Esophagus muscularis mucosa (tissue), 4 donors: ENCODE results near the gene BMP4. TPM values are rescaled to one million over a fixed set of nuclear protein-coding genes. Genes with fewer than 3 reads are reported as not detected.

Source experiments
- DNase-seq: peaks from one replicate; pipeline ENCODE4 v3.0.0-alpha.2; 2017; ENCODE audit errors: extremely low spot score
- H3K27ac ChIP-seq, 4 donors: fragments of 200-600 bp; sonication (generic); replicated peaks in 1 of 4; 1 replicate in 3 of 4; 2 replicates in 1 of 4; pipeline ENCODE4 v1.5.1; 2016 to 2019; ENCODE audit warnings: mild to moderate bottlenecking in 1 of 4
- H3K27me3 ChIP-seq, 4 donors: fragments of 200-600 bp; sonication (generic); one replicate each; pipeline versions ENCODE4 v1.5.1 to v1.6.0; 2016 to 2019
- H3K36me3 ChIP-seq, 4 donors: fragments of 200-600 bp; sonication (generic); one replicate each; pipeline ENCODE4 v1.5.1; 2016 to 2019
- H3K4me1 ChIP-seq, 4 donors: fragments of 200-600 bp; sonication (generic); one replicate each; pipeline ENCODE4 v1.5.1; 2016 to 2019
- H3K4me3 ChIP-seq, 4 donors: fragments of 200-600 bp; sonication (generic); 1 replicate in 2 of 4; 2 replicates in 2 of 4; pipeline ENCODE4 v1.5.1; 2016 to 2019; ENCODE audit warnings: mild to moderate bottlenecking in 4 of 4, moderate library complexity in 1 of 4
- H3K9me3 ChIP-seq, 4 donors: fragments of 200-600 bp; sonication (generic); 1 replicate in 3 of 4; 2 replicates in 1 of 4; pipeline ENCODE4 v1.5.1; 2016 to 2019
- CTCF ChIP-seq, 3 experiments: fragments of 200-600 bp in 2 of 3; fragments of 450-650 bp in 1 of 3; sonication (generic) in 2 of 3; IDR thresholded peaks; one replicate each; pipeline ENCODE4 v1.5.1; 2017 to 2019; ENCODE audit warnings: antibody characterized with exemption in 3 of 3, mild to moderate bottlenecking in 2 of 3, moderate library complexity in 1 of 3
- EP300 ChIP-seq: sonication (generic); formaldehyde crosslinking; IDR thresholded peaks from one replicate; pipeline ENCODE4 v1.6.1; 2017; ENCODE audit warnings: antibody characterized with exemption
- POLR2A ChIP-seq: fragments of 450-650 bp; IDR thresholded peaks from one replicate; pipeline ENCODE4 v1.6.1; 2017; ENCODE audit warnings: antibody characterized with exemption, moderate library complexity, mild to moderate bottlenecking, low read depth
- POLR2AphosphoS5 ChIP-seq, 2 donors: sonication (generic); formaldehyde crosslinking; IDR thresholded peaks; one replicate each; pipeline ENCODE4 v1.6.1; 2017; ENCODE audit warnings: antibody characterized with exemption in 2 of 2
- WGBS: methylation state at CpG from one replicate; pipeline ENCODE4 v1.1.5; 2018; 5-methylcytosine and 5-hydroxymethylcytosine counted together
- intact Hi-C: fragments of 100-400 bp; cut with DNase I; formaldehyde crosslinking; loops from one replicate; pipeline ENCODE4 v1.15.1; 2023
- total RNA-seq, 4 donors: library from RNA; depleted of rRNA; stranded (reverse); fragments of >200 nt; gene quantifications; one replicate each; pipeline versions ENCODE4 v1.1.0 to v1.2.1, GENCODE V29; 2016

BMP4 gene
- total RNA-seq, 4 donors from 2014 or later = 16.0 to 29.9 (median 18.9) TPM

GRCh38 chr14:53921027-53921426 is 35.6 kb downstream of the BMP4 start:
- intact Hi-C loops = no loop called here
- Histone ChIP-seq H3K4me1 (no peaks in the 10 kb centered on the region), H3K27ac (no peak overlapping the region), H3K9me3 (no peaks in the 10 kb centered on the region), H3K36me3 (no peaks in the 10 kb centered on the region), H3K27me3 (no peaks in the 10 kb centered on the region), H3K4me3 (no peak overlapping the region)
- DNase-seq = no peak
- 69% methylated on average over 3 of the region's 3 CpGs for WGBS
- TF ChIP-seq EP300 (no peak), POLR2AphosphoS5 (IDR thresholded peaks at IDR 0.05) (no peak), CTCF (IDR thresholded peaks at IDR 0.05) (no peak), POLR2A (no peak)

- no peak for DNase-seq
- no peaks in the 10 kb centered on the region for H3K36me3 ChIP-seq
- H3K27ac ChIP-seq = no peak overlapping the region
- intact Hi-C loops = no loop called here
- no peaks in the 10 kb centered on the region for H3K4me1 ChIP-seq
- H3K4me3 ChIP-seq = no peak overlapping the region
- no peak for TF ChIP-seq POLR2A
- no peak for TF ChIP-seq POLR2AphosphoS5 (IDR thresholded peaks at IDR 0.05)
- H3K9me3 ChIP-seq = no peaks in the 10 kb centered on the region
- H3K27me3 ChIP-seq = no peaks in the 10 kb centered on the region
- 68% methylated on average over 1 of the region's 1 CpG for WGBS
Measured at GRCh38 chr14:53916239-53916638, 40.4 kb downstream of the BMP4 start.

- no peak for DNase-seq
- H3K4me3 ChIP-seq = no peak overlapping the region
- intact Hi-C loops = no loop called here
- no peaks in the 10 kb centered on the region for H3K36me3 ChIP-seq
- H3K9me3 ChIP-seq = no peaks in the 10 kb centered on the region
- 58% methylated on average over 4 of the region's 4 CpGs for WGBS
- no peak for TF ChIP-seq CTCF (IDR thresholded peaks at IDR 0.05)
- no peak for TF ChIP-seq POLR2AphosphoS5 (IDR thresholded peaks at IDR 0.05)
- TF ChIP-seq POLR2A = no peak
- TF ChIP-seq EP300 = no peak
- no peaks in the 10 kb centered on the region for H3K4me1 ChIP-seq
- no peaks in the 10 kb centered on the region for H3K27me3 ChIP-seq
- no peak overlapping the region for H3K27ac ChIP-seq
Measured at GRCh38 chr14:53915364-53916014, 41.1 kb downstream of the BMP4 start.

- Histone ChIP-seq H3K27ac (no peak overlapping the region), H3K9me3 (no peaks in the 10 kb centered on the region), H3K36me3 (no peaks in the 10 kb centered on the region), H3K27me3 (no peaks in the 10 kb centered on the region), H3K4me1 (no peaks in the 10 kb centered on the region), H3K4me3 (no peak overlapping the region)
- no peak for DNase-seq
- TF ChIP-seq EP300 (no peak), POLR2A (no peak), POLR2AphosphoS5 (IDR thresholded peaks at IDR 0.05) (no peak), CTCF (IDR thresholded peaks at IDR 0.05) (no peak)
- intact Hi-C loops = no loop called here
- WGBS = 19% methylated on average over 1 of the region's 1 CpG
Measured at GRCh38 chr14:53912021-53912420, 44.6 kb downstream of the BMP4 start.

- no peak overlapping the region for H3K27ac ChIP-seq
- no peak for DNase-seq
- no peak for TF ChIP-seq POLR2AphosphoS5 (IDR thresholded peaks at IDR 0.05)
- H3K27me3 ChIP-seq = no peaks in the 10 kb centered on the region
- no peaks in the 10 kb centered on the region for H3K36me3 ChIP-seq
- 59% methylated on average over 2 of the region's 2 CpGs for WGBS
- H3K4me1 ChIP-seq = no peaks in the 10 kb centered on the region
- intact Hi-C loops = no loop called here
- no peak overlapping the region for H3K4me3 ChIP-seq
- peaks cover 0 to 17% (median 14%) of the 10 kb centered on the region in 4 donors for H3K9me3 ChIP-seq
Measured at GRCh38 chr14:53908416-53908815, 48.2 kb downstream of the BMP4 start.

- Histone ChIP-seq H3K9me3 (peaks cover 0 to 17% (median 14%) of the 10 kb centered on the region in 4 donors), H3K27ac (no peak overlapping the region), H3K36me3 (no peaks in the 10 kb centered on the region), H3K27me3 (no peaks in the 10 kb centered on the region), H3K4me1 (no peaks in the 10 kb centered on the region), H3K4me3 (no peak overlapping the region)
- intact Hi-C loops = no loop called here
- no peak for DNase-seq
- WGBS = 88% methylated on average over 1 of the region's 1 CpG
- TF ChIP-seq CTCF (IDR thresholded peaks at IDR 0.05) (no peak), POLR2AphosphoS5 (IDR thresholded peaks at IDR 0.05) (no peak), POLR2A (no peak), EP300 (no peak)
Measured at GRCh38 chr14:53902307-53902706, 54.3 kb downstream of the BMP4 start.
